GM12891 (cell line): Measurements from ENCODE around the gene ATP6V1G1.
A peak's percentile ranks its signal among the peaks of the same experiment; 100 is the strongest.

Source experiments
- DNase-seq: peaks from one replicate; pipeline ENCODE4 v3.0.0; 2011; ENCODE audit warnings: low spot score; ENCODE audit not compliant: insufficient read length
- FAIRE-seq: peaks from 2 replicates; lab custom pipeline; 2011; peaks lifted over from hg19 to GRCh38; lab: Jason Lieb, UNC
- PAX5 ChIP-seq: IDR thresholded peaks from 2 replicates; pipeline ENCODE4 v1.6.1; 2011; ENCODE audit warnings: low read length, moderate library complexity, mild to moderate bottlenecking; ENCODE audit not compliant: insufficient read depth, severe bottlenecking
- POLR2A ChIP-seq: IDR thresholded peaks from 2 replicates; pipeline ENCODE4 v1.6.1; 2011; ENCODE audit warnings: low read depth, low read length, control low read depth
- POLR2AphosphoS5 ChIP-seq: IDR thresholded peaks from 2 replicates; pipeline ENCODE4 v1.6.1; 2011; ENCODE audit warnings: low read depth, low read length, control low read depth
- POU2F2 ChIP-seq: IDR thresholded peaks from 2 replicates; pipeline ENCODE4 v1.6.1; 2011; ENCODE audit warnings: low read depth, mild to moderate bottlenecking, control low read depth, low read length, moderate library complexity
- SPI1 ChIP-seq: IDR thresholded peaks from 2 replicates; pipeline ENCODE4 v1.6.1; 2011; ENCODE audit warnings: low read depth, low read length, control low read depth
- TAF1 ChIP-seq: IDR thresholded peaks from 2 replicates; pipeline ENCODE4 v1.6.1; 2011; ENCODE audit warnings: low read depth, low read length, control low read depth

The ATP6V1G1 gene

GRCh38 chr9:114602620-114603019 is 15.1 kb downstream of the ATP6V1G1 start:
- DNase-seq (no peak), FAIRE-seq (no peak)
- TF ChIP-seq POLR2AphosphoS5, result no peak
- no peak for TF ChIP-seq TAF1
- TF ChIP-seq POU2F2, result no peak
- TF ChIP-seq SPI1, result no peak
- no peak for TF ChIP-seq POLR2A
- TF ChIP-seq PAX5, result no peak

- DNase-seq, result no peak
- no peak for TF ChIP-seq POLR2A
- TF ChIP-seq SPI1, result no peak
- no peak for TF ChIP-seq PAX5
- TF ChIP-seq POU2F2, result no peak
- no peak for TF ChIP-seq TAF1
- no peak for TF ChIP-seq POLR2AphosphoS5
- no peak for FAIRE-seq
Measured at GRCh38 chr9:114603248-114603647, 15.7 kb downstream of the ATP6V1G1 start.

- TF ChIP-seq SPI1, result no peak
- TF ChIP-seq POLR2AphosphoS5, result no peak
- TF ChIP-seq TAF1, result no peak
- no peak for TF ChIP-seq POU2F2
- no peak for TF ChIP-seq POLR2A
- TF ChIP-seq PAX5, result no peak
- DNase-seq (no peak), FAIRE-seq (no peak)
Measured at GRCh38 chr9:114604989-114605388, 17.4 kb downstream of the ATP6V1G1 start.

GRCh38 chr9:114606068-114606467 is 18.5 kb downstream of the ATP6V1G1 start:
- no peak for DNase-seq
- TF ChIP-seq POLR2AphosphoS5 (no peak), TAF1 (no peak), POLR2A (no peak), SPI1 (no peak), PAX5 (no peak), POU2F2 (no peak)
- FAIRE-seq, result no peak

- TF ChIP-seq SPI1 (no peak), POLR2A (no peak), POU2F2 (no peak), PAX5 (no peak), POLR2AphosphoS5 (no peak), TAF1 (no peak)
- FAIRE-seq (no peak), DNase-seq (no peak)
Measured at GRCh38 chr9:114606597-114607207, 19.1 kb downstream of the ATP6V1G1 start.

GRCh38 chr9:114607671-114608524 is 20.3 kb downstream of the ATP6V1G1 start:
- FAIRE-seq (peak; percentile 63), DNase-seq (no peak)
- peak; percentile 90 for TF ChIP-seq SPI1
- TF ChIP-seq POU2F2, result no peak

GRCh38 chr9:114608525-114608796 is 20.9 kb downstream of the ATP6V1G1 start:
- DNase-seq, result no peak
- no peak for FAIRE-seq
- no peak for TF ChIP-seq POLR2A
- no peak for TF ChIP-seq POLR2AphosphoS5
- TF ChIP-seq PAX5, result no peak
- no peak for TF ChIP-seq POU2F2
- TF ChIP-seq SPI1, result no peak
- TF ChIP-seq TAF1, result no peak

GRCh38 chr9:114611516-114612271 is 24.1 kb downstream of the ATP6V1G1 start:
- peak; percentile 40 for FAIRE-seq
- TF ChIP-seq TAF1, result no peak
- no peak for TF ChIP-seq POLR2A
- no peak for TF ChIP-seq POU2F2
- no peak for TF ChIP-seq SPI1
- no peak for TF ChIP-seq POLR2AphosphoS5
- no peak for TF ChIP-seq PAX5
- no peak for DNase-seq

GRCh38 chr9:114612272-114612923 is 24.8 kb downstream of the ATP6V1G1 start:
- peak; percentile 47 for FAIRE-seq
- TF ChIP-seq POLR2AphosphoS5, result no peak
- no peak for TF ChIP-seq TAF1
- DNase-seq, result no peak

GRCh38 chr9:114613087-114613486 is 25.5 kb downstream of the ATP6V1G1 start:
- TF ChIP-seq POU2F2 (no peak), SPI1 (no peak), TAF1 (no peak), POLR2AphosphoS5 (no peak), POLR2A (no peak), PAX5 (no peak)
- DNase-seq, result no peak
- no peak for FAIRE-seq

- no peak for TF ChIP-seq POLR2A
- no peak for TF ChIP-seq POU2F2
- no peak for TF ChIP-seq PAX5
- no peak for TF ChIP-seq POLR2AphosphoS5
- no peak for TF ChIP-seq TAF1
- TF ChIP-seq SPI1, result no peak
- FAIRE-seq, result no peak
- no peak for DNase-seq
Measured at GRCh38 chr9:114613919-114614318, 26.4 kb downstream of the ATP6V1G1 start.
